HepG2 (cell line): Measurements from ENCODE around the gene FTL. TPM values are rescaled to one million over a fixed set of nuclear protein-coding genes. Genes with fewer than 3 reads are reported as not detected.

Source experiments
- GLI4 ChIP-seq: sonication (generic); formaldehyde crosslinking; IDR thresholded peaks from 2 replicates; pipeline ENCODE4 v1.5.1; 2020; ENCODE audit warnings: missing genetic modification reagents, mild to moderate bottlenecking, moderate library complexity, borderline replicate concordance
- HNF4A ChIP-seq: sonication (generic); formaldehyde crosslinking; IDR thresholded peaks from 2 replicates; pipeline ENCODE4 v1.4.0; 2020; ENCODE audit warnings: missing genetic modification reagents
- KIAA2018 ChIP-seq: sonication (generic); formaldehyde crosslinking; IDR thresholded peaks from 2 replicates; pipeline ENCODE4 v1.5.0; 2020; ENCODE audit warnings: mild to moderate bottlenecking, missing genetic modification reagents, borderline replicate concordance
- NFATC3 ChIP-seq: sonication (generic); formaldehyde crosslinking; IDR thresholded peaks from 2 replicates; pipeline ENCODE4 v1.5.1; 2020; ENCODE audit warnings: mild to moderate bottlenecking, missing genetic modification reagents
- NONO ChIP-seq, 2 experiments: fragments of 450-650 bp in 1 of 2; sonication (generic) in 1 of 2; formaldehyde crosslinking in 1 of 2; IDR thresholded peaks in 1 of 2; conservative IDR thresholded peaks in 1 of 2; 2 replicates each; pipeline versions ENCODE4 v1.6.1 to v1.8.0; 2017 to 2022; ENCODE audit warnings: mild to moderate bottlenecking in 1 of 2, missing genetic modification reagents in 1 of 2, moderate library complexity in 1 of 2
- PHF5A ChIP-seq: IDR thresholded peaks from one replicate; pipeline ENCODE4 v1.6.1; 2018; ENCODE audit warnings: low read depth, missing genetic modification reagents; ENCODE audit not compliant: unreplicated experiment
- RBFOX2 ChIP-seq: fragments of 200-400 bp; formaldehyde crosslinking; IDR thresholded peaks from 2 replicates; pipeline ENCODE4 v1.6.1; 2017; ENCODE audit warnings: low read depth, mild to moderate bottlenecking, low read length
- SOX13 ChIP-seq, 3 experiments: fragments of 450-650 bp in 1 of 3; sonication (generic) in 1 of 3; formaldehyde crosslinking in 1 of 3; IDR thresholded peaks in 2 of 3; conservative IDR thresholded peaks in 1 of 3; 2 replicates each; pipeline versions ENCODE4 v1.5.0 to v1.6.1; 2016 to 2020; ENCODE audit warnings: antibody characterized with exemption in 1 of 3, mild to moderate bottlenecking in 1 of 3, missing compliant biosample characterization in 1 of 3, missing genetic modification reagents in 1 of 3, moderate library complexity in 1 of 3
- ZFP37 ChIP-seq: sonication (generic); formaldehyde crosslinking; IDR thresholded peaks from 2 replicates; pipeline ENCODE4 v1.4.0; 2020; ENCODE audit warnings: missing genetic modification reagents, borderline replicate concordance
- ZFX ChIP-seq: sonication (generic); formaldehyde crosslinking; IDR thresholded peaks from 2 replicates; pipeline ENCODE4 v1.4.0; 2020; ENCODE audit warnings: mild to moderate bottlenecking, low read depth, missing genetic modification reagents, moderate library complexity
- ZNF121 ChIP-seq: sonication (generic); formaldehyde crosslinking; IDR thresholded peaks from 2 replicates; pipeline ENCODE4 v1.5.0; 2020; ENCODE audit warnings: mild to moderate bottlenecking, missing genetic modification reagents
- polyA plus RNA-seq, 8 experiments: library from polyadenylated mRNA; depleted of rRNA in 3 of 8; stranded (reverse) in 7 of 8; unstranded in 1 of 8; fragments of >200 nt; fragmentation: Illumina TruSeq in 4 of 8; extraction: Trizol in 4 of 8; gene quantifications; 2 replicates each; pipeline versions ENCODE4 v1.2.1 to v1.2.3, GENCODE V29; 2011 to 2016; ENCODE audit warnings: low read depth in 4 of 8, missing spikeins in 1 of 8, mixed read lengths in 1 of 8; ENCODE audit not compliant: insufficient read depth in 1 of 8
- total RNA-seq, 5 experiments: library from RNA; depleted of rRNA; stranded (reverse); fragments of >200 nt; fragmentation: Illumina TruSeq; extraction: Trizol; gene quantifications; 2 replicates each; pipeline ENCODE4 v1.2.3, GENCODE V29; 2016; ENCODE audit warnings: low read depth in 1 of 5
- TF ChIP-seq, protein P1 (sequence below), 2 experiments: sonication (generic) in 1 of 2; formaldehyde crosslinking in 1 of 2; IDR thresholded peaks; 2 replicates each; pipeline versions ENCODE4 v1.6.1 to v1.9.0; 2014 to 2022; ENCODE audit warnings: antibody characterized with exemption in 1 of 2, borderline replicate concordance in 1 of 2, inconsistent platforms in 1 of 2, low read depth in 1 of 2, missing genetic modification reagents in 1 of 2

FTL gene
- total and polyA plus RNA-seq, 2 of the 13 experiments (the other 11 are each of a cell fraction or from before 2014, with no cell fraction given) = 2,721 to 8,800 TPM

- TF ChIP-seq KIAA2018 = no peak
- no peak for TF ChIP-seq PHF5A
- no peak for TF ChIP-seq NONO (IDR thresholded peaks at IDR 0.05)
- TF ChIP-seq NONO (CRISPR knock-in tag; conservative IDR thresholded peaks at IDR 0.05) = peak; percentile 93
- peak; percentile 62 for TF ChIP-seq HNF4A
- peak; percentile 41; the same call in 1 of the 2 replicates for TF ChIP-seq ZNF121 (CRISPR knock-in tag)
- 0 out of 2 replicates have a peak, but pooled peaks have one; percentile 9 for TF ChIP-seq SOX13 (IDR thresholded peaks at IDR 0.05)
- peak in 1 of 2 experiments; percentile 41; a peak in 2 of 4 replicates for TF ChIP-seq SOX13 (CRISPR knock-in tag; conservative IDR thresholded peaks at IDR 0.05 in 1 of 2, IDR thresholded peaks at IDR 0.05 in 1 of 2)
- TF ChIP-seq GLI4 (CRISPR knock-in tag) = peak; percentile 91; the same call in 1 of the 2 replicates
- TF ChIP-seq NFATC3 (CRISPR knock-in tag) = peak; percentile 68; the same call in 1 of the 2 replicates
- peak; percentile 92 for TF ChIP-seq ZFX
- TF ChIP-seq RBFOX2 = peak; percentile 98
- peak; percentile 59; the same call in 1 of the 2 replicates for TF ChIP-seq ZFP37 (CRISPR knock-in tag)
- TF ChIP-seq, protein P1, sequence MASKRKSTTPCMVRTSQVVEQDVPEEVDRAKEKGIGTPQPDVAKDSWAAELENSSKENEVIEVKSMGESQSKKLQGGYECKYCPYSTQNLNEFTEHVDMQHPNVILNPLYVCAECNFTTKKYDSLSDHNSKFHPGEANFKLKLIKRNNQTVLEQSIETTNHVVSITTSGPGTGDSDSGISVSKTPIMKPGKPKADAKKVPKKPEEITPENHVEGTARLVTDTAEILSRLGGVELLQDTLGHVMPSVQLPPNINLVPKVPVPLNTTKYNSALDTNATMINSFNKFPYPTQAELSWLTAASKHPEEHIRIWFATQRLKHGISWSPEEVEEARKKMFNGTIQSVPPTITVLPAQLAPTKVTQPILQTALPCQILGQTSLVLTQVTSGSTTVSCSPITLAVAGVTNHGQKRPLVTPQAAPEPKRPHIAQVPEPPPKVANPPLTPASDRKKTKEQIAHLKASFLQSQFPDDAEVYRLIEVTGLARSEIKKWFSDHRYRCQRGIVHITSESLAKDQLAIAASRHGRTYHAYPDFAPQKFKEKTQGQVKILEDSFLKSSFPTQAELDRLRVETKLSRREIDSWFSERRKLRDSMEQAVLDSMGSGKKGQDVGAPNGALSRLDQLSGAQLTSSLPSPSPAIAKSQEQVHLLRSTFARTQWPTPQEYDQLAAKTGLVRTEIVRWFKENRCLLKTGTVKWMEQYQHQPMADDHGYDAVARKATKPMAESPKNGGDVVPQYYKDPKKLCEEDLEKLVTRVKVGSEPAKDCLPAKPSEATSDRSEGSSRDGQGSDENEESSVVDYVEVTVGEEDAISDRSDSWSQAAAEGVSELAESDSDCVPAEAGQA (IDR thresholded peaks at IDR 0.05; ENCODE audit: low read depth) = 0 out of 2 replicates have a peak, but pooled peaks have one; percentile 29
- TF ChIP-seq, protein P1 (CRISPR knock-in tag; IDR thresholded peaks at IDR 0.05; ENCODE audit: borderline replicate concordance) = no peak
These were observed 2.9 kb upstream of the FTL start (continued) for GRCh38 chr19:48962029-48962848.
